G401 (cell line): ENCODE data around the gene SPATA31E1. TPM values are rescaled to one million over a fixed set of nuclear protein-coding genes. Genes with fewer than 3 reads are reported as not detected.
"Not testable (repeated sequence)": the region's sequence is repeated elsewhere in the genome, so short reads cannot be mapped to it uniquely, and the experiment has no call there.

ENCODE experiments used
- DNase-seq: peaks from one replicate; pipeline ENCODE4 v3.0.0-alpha.2; 2015; ENCODE audit warnings: low spot score
- in situ Hi-C: cut with HindIII; loops from 2 replicates; pipeline ENCODE4 v1.10.0; 2016; ENCODE audit warnings: low sequenced_read_pairs, mixed read lengths
- total RNA-seq: library from RNA; depleted of rRNA; stranded (reverse); fragments of >200 nt; shearing (Covaris generic); gene quantifications from 2 replicates; pipeline ENCODE4 v1.2.3, GENCODE V29; 2014

SPATA31E1 gene
- total RNA-seq, 1 experiment from 2014 or later: not detected

DNA sequence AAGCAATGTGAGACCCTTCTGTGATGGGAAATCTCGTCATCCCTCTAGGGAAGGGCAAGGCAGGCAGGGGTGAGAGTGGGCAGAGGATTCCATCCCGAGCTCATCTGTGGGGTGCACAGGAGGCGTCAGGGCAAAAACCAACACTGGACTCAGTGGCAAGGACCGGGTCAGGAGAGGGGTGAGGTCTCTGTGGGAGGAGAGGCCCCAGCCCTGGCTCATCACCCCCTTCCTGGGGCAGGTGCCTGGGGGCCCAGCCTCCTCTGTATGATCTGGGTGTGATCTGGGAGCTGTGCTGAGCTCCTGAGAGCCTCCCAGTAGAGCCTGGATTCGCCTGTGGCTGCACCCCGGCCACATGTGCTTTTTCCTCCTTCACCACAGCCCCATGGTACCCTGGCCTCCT is 597 bp downstream of the SPATA31E1 start:
- in situ Hi-C loops: no loop called here
- no peak for DNase-seq

DNA sequence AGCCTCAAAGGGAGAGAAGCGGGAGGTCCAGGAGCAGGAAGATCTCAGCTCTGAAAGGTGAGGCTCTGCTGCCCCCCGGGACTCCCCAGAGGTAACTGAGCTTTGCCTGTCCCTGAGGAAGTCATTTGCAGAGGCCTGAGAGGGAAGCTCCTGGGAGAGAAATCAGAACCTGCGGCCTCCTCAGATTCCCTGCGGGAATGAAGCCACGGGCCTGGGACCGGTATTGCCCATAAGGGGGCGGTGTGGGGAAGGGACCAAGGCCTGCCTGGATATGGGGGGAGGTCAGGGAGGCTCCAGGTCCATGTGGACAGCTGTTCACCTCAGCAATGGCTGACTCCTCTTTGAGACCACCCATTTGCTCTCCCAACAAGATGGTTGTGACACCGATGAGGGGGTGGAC is 1.3 kb downstream of the SPATA31E1 start:
- in situ Hi-C loops: no loop called here
- DNase-seq: no peak

DNA sequence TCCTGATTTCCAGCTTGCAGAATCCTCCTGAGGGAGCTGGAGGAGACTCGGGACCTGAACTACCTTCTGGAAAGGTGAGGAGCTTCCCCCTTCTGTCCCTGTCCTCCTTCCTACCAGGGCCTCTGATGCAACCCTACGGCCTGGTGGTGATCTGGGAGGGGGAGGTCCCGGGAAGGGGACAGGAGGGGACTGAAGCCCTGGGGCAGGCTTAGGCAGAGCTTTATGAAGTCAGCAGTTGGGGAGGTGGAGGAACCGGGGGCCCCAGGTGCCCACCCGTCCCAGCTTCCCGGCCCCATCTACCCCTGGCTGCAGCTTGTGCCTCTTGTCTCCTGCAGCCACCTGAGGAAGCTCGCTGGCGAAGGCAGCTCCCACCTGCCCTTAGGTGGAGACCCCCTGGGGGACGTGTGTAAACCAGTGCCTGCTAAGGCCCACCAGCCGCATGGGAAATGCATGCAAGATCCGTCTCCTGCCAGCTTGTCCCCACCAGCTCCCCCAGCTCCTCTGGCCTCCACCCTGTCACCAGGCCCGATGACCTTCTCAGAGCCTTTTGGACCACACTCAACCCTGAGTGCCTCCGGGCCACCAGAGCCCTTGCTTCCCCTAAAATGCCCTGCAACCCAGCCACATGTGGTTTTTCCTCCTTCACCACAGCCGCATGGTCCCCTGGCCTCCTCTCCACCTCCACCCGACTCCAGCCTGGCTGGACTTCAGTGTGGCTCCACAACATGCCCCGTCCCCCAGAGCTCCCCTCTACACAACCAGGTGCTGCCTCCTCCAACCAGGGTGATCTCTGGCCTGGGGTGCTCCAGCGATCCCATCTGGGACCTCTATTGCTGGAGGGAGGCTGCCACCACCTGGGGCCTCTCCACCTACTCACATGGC is 2.1 kb downstream of the SPATA31E1 start:
- DNase-seq: no peak
- in situ Hi-C loops: no loop called here

DNA sequence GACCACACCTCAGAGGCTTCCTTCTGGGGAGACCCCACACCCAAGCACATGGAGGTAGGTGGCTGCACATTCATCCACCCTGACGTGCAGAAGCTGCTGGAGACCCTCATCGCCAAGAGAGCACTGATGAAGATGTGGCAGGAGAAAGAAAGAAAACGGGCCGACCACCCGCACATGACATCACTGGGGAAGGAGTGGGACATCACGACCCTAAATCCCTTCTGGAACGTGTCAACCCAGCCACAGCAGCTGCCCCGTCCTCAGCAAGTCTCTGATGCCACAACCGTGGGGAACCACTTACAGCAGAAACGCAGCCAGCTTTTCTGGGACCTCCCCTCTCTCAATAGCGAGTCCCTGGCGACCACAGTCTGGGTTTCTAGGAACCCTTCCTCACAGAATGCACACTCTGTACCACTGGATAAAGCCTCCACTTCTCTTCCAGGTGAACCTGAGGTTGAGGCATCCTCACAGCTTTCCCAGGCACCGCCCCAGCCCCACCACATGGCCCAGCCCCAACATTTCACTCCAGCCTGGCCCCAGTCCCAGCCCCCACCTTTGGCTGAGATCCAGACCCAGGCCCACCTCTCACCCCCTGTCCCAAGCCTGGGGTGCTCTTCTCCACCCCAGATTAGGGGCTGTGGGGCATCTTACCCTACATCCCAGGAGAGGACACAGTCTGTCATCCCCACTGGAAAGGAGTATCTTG is 3.0 kb downstream of the SPATA31E1 start:
- DNase-seq: no peak

DNA sequence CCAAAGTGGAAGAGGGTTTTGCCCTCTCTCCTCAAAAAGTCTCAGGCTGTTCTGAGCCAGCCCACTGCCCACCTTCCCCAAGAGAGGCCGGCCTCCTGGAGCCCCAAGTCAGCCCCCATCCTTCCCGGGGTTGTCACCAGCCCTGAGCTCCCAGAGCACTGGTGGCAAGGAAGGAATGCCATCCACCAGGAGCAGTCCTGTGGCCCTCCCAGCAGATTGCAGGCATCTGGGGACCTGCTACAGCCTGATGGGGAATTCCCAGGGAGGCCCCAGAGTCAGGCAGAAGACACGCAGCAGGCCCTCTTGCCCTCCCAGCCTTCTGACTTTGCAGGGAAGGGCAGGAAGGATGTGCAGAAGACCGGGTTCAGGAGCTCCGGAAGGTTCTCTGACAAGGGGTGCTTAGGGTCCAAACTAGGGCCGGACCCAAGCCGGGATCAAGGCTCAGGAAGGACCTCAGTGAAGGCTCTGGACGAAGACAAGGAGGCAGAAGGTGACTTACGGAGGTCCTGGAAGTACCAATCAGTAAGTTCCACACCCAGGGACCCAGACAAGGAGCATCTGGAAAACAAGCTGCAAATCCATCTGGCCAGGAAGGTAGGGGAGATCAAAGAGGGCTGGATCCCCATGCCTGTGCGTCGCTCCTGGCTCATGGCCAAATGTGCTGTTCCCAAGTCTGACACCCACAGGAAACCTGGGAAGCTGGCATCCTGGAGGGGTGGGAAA is 3.7 kb downstream of the SPATA31E1 start:
- DNase-seq: no peak
- in situ Hi-C loops: no loop called here

More for the DNA sequence above, 3.0 kb downstream of the SPATA31E1 start:
- in situ Hi-C loops: no loop called here

DNA sequence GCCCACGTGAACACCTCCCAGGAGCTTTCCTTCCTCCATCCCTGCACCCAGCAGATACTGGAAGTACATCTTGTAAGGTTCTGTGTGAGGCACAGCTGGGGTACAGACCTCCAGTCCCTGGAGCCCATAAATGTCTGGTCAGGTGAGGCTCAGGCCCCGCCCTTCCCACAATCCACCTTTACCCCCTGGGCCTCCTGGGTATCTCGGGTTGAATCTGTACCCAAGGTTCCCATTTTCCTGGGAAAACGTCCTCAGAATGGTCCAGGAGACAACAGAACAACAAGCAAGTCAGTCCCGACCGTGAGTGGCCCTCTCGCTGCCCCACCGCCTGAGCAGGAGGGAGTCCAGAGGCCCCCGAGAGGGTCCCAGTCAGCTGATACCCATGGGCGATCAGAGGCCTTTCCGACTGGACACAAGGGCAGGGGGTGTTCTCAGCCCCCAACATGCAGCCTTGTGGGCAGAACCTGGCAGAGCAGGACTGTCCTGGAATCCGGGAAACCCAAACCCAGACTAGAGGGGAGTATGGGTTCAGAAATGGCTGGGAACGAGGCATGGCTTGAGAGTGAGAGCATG is 4.3 kb downstream of the SPATA31E1 start:
- in situ Hi-C loops: no loop called here

DNA sequence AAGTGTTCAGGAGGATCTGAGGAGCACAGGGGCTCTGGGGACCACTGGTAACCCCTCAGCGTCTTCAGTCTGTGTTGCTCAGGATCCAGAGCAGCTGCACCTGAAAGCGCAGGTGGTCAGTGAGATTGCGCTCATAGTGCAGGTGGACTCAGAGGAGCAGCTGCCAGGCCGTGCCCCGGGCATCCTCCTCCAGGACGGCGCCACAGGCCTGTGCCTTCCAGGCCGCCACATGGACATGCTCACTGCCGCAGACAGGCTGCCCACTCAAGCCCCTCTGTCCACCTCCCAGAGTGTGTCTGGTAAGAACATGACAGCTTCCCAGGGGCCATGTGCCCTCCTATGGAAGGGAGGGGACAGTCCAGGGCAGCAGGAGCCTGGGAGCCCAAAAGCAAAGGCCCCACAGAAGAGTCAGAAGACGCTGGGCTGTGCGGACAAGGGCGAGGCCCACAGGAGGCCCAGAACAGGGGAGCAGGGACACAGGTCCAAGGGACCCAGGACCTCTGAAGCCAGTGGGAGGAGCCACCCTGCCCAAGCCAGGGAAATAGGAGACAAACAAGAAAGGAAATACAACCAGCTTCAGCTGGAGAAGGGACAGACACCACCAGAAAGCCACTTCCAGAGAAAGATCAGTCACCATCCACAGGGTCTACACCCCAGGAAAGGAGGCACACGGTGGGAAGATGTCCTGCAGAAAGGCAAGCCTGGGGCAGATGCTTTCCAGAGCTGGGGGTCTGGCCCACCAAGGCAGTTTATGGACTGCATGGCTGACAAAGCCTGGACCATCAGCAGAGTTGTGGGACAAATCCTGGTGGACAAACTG is 5.2 kb downstream of the SPATA31E1 start:
- in situ Hi-C loops: no loop called here
- DNase-seq: no peak

More for the DNA sequence above, 4.3 kb downstream of the SPATA31E1 start:
- DNase-seq: no peak

DNA sequence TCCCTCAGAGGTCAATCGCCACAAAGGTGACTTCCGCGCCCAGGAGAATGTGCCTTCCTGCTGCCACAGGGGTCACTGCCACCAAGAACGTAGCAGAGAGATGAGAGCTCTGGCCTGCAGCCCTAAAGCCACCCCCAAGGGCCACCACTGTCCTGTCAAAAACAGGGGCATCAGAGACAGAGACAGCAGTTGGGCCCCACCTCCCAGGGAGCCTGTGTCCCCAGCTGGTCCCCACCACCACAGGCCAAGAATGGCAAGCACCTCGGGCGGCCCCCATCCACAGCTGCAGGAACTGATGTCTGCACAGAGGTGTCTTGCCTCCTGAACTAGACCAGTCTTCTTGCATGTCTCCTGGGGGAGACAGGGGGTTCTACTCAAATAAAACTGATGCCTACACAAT is 5.8 kb downstream of the SPATA31E1 start:
- no peak for DNase-seq
- in situ Hi-C loops: no loop called here

DNA sequence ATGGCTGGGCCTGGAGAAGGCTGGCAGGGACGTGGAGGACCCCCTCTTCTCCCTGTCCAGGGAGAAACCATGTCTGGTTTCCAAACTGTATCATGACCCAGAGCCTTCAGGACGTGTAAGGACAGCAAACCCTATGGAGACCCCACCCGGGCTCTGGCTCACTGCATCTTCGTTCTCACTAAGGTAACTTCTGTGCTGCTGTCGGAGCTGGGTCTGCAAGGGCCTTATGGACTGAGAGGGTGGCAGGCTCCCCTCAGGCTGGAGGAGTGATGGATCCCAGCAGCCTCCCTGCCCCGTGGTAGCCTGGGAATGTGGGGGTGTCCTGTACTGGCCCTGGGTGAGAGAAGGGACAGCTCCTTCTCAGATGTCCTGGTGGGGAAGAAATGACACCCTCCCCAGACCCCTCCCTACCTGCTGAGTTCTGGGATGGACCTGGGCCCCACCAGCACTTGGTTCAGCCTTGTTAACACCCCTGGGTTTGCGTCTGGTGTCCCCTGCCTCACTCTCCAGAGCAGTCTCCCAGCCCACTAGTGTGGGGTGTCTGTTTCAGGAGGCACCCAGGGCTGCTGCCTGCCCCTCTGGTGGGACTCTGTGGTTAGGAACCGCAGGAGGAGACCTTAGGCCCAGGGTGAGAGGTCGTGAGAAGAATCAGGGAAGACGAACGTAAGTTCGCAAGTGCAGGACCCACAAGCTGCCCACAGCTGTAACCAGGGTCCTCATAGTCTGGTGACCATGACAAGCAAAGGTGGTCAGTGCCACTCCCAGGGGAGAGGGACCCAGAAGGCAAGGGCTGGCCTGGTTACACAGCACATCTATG is 6.6 kb downstream of the SPATA31E1 start:
- in situ Hi-C loops: no loop called here
- DNase-seq: no peak

DNA sequence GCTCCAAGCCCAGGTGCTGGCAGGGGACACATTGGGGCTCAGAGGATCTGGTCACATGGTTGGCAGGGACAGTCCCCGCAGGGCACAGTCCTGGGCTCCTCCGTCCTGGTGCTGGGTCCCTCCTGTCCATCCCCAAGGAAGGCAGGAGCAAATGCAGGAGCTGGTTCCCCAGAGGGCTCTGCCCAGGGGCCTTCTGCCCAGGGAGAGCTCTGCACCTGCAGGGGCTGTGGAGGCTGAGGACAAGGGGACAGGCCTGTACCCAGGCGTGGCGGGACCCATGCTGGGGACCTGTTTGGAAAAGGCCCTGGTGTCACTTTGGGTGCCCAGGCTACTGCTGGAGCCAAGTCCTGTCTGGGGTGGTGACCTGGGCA is 7.2 kb downstream of the SPATA31E1 start:
- DNase-seq: no peak
- in situ Hi-C loops: no loop called here

DNA sequence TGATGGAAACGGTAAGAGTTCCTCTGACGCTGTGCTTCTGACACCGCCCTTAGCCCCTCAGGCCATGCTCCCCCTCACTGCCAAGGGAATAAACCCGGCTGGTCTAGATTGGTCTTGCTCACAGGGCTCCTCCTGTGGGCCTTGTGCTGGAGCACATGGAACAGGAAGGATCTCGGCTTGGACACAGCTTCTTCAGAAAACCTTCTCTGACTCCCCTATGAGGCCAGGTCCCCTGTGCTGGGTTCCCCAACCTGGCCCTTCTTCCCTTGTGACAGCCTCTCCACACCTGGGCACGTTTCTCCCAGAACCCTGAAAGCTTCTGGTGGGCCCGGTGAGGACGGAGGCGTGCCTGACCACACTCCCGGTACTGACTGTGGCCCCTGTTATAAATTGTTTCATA is 8.2 kb downstream of the SPATA31E1 start:
- DNase-seq: no peak
- in situ Hi-C loops: no loop called here

DNA sequence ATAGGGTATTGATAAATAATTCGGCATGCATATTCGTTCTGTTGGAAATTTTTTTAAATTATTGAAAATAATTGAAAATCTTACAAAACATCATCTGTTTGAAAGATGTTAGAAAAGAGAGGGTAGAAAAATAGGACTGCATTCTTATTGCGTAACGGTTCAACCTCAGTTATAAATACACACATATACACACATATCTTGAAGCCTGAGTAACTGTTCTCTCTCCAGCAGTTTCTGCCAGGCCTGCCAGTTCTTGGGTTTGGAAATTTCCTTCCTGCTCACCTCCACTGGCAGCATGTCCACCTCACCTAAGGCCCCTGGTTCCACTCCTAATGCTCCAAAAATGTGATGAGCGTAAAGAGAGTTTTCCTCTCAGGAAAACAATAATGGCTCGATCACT is 9.1 kb downstream of the SPATA31E1 start:
- DNase-seq: no peak
- in situ Hi-C loops: no loop called here

DNA sequence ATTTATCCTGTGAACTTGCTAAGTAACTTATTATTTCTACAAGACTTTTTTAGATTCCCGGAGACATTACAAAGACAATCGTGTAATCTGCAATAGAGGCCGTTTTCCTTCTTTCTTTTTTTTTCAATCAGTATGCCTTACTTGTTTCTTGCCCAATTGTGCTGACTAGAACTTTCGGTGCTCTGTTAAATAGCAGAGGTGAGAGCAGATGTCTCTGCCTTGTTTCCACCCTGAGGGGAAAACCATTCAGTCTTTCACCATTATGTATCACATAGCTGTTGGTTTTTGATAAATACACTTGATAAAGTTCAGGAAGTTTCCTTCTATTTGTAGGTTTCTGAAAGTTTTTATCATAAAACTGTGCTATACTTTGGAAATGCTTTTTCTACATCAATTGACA is 10.3 kb downstream of the SPATA31E1 start:
- DNase-seq: no peak
- in situ Hi-C loops: no loop called here

DNA sequence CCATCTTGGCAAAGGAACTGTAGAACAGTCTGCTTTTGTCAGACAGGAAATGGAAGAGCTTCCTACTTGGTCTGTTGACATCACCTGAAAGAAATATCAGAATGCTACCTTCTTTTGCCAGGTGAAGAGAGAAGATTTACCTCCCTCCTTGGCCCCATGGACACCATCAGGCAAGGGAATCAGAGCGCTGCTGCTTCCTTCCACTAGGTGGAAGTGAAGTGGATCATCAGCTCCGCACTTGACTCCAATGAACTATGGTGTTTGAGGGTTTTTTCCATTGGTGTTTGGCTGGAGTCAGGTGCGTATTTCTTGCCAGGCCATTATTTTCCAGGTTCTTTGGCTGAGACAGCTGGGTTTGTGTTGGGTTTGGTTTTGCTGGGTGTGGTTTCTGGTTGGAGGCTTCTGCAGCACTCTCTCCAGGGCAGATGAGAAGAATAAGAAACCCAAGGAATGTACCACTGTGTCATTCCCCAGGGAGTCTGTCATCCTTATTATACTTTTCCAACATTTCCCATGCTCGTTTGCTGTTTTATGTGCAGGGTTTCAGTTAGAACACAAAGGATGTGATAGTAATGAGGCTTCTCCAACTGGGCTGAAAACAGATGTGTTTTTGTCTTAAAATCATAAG is 12.4 kb downstream of the SPATA31E1 start:
- in situ Hi-C loops: no loop called here
- DNase-seq: no peak

DNA sequence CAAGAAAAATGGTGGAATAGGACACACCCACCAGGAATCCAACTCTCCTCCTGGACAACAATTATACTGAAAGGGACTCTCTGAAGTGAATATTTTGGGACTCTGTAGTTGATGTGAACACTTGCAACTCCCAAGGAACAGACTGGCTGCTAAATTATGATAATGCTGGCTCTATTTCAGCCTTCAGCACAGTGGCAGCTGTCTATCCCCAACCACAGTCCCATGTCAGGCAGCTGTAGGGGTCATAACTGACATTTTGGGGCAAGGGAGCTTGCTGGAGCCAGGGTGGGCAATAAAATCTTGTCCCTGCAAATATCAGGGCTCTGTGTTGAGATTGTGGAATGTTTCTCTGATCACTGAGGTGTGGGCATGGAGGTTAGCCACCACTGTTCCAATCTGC is 14.2 kb downstream of the SPATA31E1 start:
- no peak for DNase-seq
- in situ Hi-C loops: no loop called here

DNA sequence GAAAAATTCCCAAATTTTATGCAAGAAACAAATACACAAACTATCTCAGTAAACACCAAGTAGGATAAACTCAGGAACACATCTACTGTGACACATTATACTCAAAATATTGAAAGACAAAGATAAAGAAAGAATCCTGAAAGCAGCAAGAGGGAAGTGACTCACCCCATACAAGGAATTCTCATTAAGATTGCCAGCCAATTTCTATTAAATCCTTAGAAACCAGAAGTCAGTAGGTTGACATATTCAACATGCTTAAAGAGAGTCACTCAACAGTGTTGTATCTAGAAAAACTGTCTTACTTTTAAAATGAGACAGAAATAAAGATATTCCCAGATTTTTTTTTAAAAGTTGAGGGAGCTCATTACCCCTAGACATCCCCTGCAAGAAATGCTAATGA is 15.5 kb downstream of the SPATA31E1 start:
- DNase-seq: no peak

DNA sequence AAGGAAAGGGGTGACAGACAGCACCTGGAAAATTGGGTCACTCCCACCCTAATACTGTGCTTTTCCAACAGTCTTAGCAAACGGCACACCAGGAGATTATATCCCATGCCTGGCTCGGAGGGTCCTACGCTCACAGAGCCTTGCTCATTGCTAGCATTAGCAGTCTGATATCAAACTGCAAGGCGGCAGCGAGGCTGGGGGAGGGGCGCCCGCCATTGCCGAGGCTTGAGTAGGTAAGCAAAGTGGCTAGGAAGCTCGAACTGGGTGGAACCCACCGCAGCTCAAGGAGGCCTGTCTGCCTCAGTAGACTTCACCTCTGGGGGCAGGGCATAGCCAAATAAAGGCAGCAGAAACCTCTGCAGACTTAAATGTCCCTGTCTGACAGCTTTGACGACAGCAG is 19.7 kb downstream of the SPATA31E1 start:
- DNase-seq, in situ Hi-C loops: not testable (repeated sequence)

More for the DNA sequence above, 15.5 kb downstream of the SPATA31E1 start:
- in situ Hi-C loops: no loop called here
